SK-N-SH treated with all-trans-retinoic acid at 6 μM for 48 hours (cell line): ENCODE data around the gene TAAR6.

Source experiments
- ARNTL ChIP-seq: fragments of 450-650 bp; formaldehyde crosslinking; IDR thresholded peaks from 2 replicates; pipeline ENCODE4 v1.5.0; 2020; ENCODE audit warnings: low read depth, mild to moderate bottlenecking, moderate library complexity, borderline replicate concordance
- BACH2 ChIP-seq: fragments of 250-450 bp; sonication (Bioruptor Pico); IDR thresholded peaks from 2 replicates; pipeline ENCODE4 v1.9.0; 2021; ENCODE audit warnings: mild to moderate bottlenecking, borderline replicate concordance
- PATZ1 ChIP-seq: fragments of 250-450 bp; sonication (Bioruptor Pico); IDR thresholded peaks from 2 replicates; pipeline ENCODE4 v1.8.0; 2020; ENCODE audit warnings: mild to moderate bottlenecking, moderate library complexity, borderline replicate concordance
- POU6F1 ChIP-seq: fragments of 250-450 bp; sonication (Bioruptor Pico); IDR thresholded peaks from 2 replicates; pipeline ENCODE4 v1.8.0; 2021; ENCODE audit warnings: low read depth, mild to moderate bottlenecking, moderate library complexity, borderline replicate concordance
- ZNF70 ChIP-seq: fragments of 450-650 bp; formaldehyde crosslinking; IDR thresholded peaks from 2 replicates; pipeline ENCODE4 v1.5.0; 2020; ENCODE audit warnings: mild to moderate bottlenecking, moderate library complexity

- no peak for TF ChIP-seq PATZ1 (CRISPR knock-in tag)
- no peak for TF ChIP-seq ARNTL
- no peak for TF ChIP-seq BACH2
- TF ChIP-seq ZNF70, result no peak
- no peak for TF ChIP-seq POU6F1
These were observed 32.1 kb upstream of the TAAR6 start, which contains the start of gene TAAR9 for GRCh38 chr6:132537977-132538376.
